ENCODE data around the gene ID1.
"Not testable (repeated sequence)": the region's sequence is repeated elsewhere in the genome, so short reads cannot be mapped to it uniquely, and the experiment has no call there.

The ID1 gene

GRCh38 chr20:31615416-31615815 is 10.3 kb downstream of the ID1 start:
- H3K4me3 ChIP-seq: no peak overlapping the region
- TF ChIP-seq CTCF (IDR thresholded peaks at IDR 0.05): no peak
- H3K27ac ChIP-seq: no peak overlapping the region
- DNase-seq (ENCODE audit: low spot score): no peak

- H3K27ac ChIP-seq: no peak overlapping the region
- TF ChIP-seq CTCF (IDR thresholded peaks at IDR 0.05): no peak
- no peak for DNase-seq (ENCODE audit: low spot score)
Observed at GRCh38 chr20:31617432-31618104, 12.5 kb downstream of the ID1 start.

GRCh38 chr20:31620246-31620645 is 15.2 kb downstream of the ID1 start:
- TF ChIP-seq CTCF (IDR thresholded peaks at IDR 0.05): no peak
- DNase-seq (ENCODE audit: low spot score): no peak
- Histone ChIP-seq H3K4me3 (no peak overlapping the region), H3K27ac (no peak overlapping the region)

More at GRCh38 chr20:31617432-31618104, 12.5 kb downstream of the ID1 start:
- H3K4me3 ChIP-seq: no peak overlapping the region

GRCh38 chr20:31623123-31623505 is 18.0 kb downstream of the ID1 start:
- not testable (repeated sequence) for H3K4me3 ChIP-seq; H3K27ac ChIP-seq; DNase-seq (ENCODE audit: low spot score)

- H3K4me3 ChIP-seq; DNase-seq (ENCODE audit: low spot score); H3K27ac ChIP-seq: not testable (repeated sequence)
Observed at GRCh38 chr20:31626534-31626933, 21.4 kb downstream of the ID1 start.

DNA sequence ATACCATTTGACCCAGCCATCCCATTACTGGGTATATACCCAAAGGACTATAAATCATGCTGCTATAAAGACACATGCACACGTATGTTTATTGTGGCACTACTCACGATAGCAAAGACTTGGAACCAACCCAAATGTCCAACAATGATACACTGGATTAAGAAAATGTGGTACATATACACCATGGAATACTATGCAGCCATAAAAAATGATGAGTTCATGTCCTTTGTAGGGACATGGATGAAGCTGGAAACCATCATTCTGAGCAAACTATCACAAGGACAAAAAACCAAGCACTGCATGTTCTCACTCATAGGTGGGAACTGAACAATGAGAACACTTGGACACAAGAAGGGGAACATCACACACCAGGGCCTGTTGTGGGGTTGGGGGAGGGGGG is 23.0 kb downstream of the ID1 start:
- H3K4me3 ChIP-seq; DNase-seq (ENCODE audit: low spot score): not testable (repeated sequence)

GRCh38 chr20:31630187-31630790 is 25.2 kb downstream of the ID1 start:
- Histone ChIP-seq H3K27ac (no peak overlapping the region), H3K4me3 (no peak overlapping the region)
- TF ChIP-seq CTCF (IDR thresholded peaks at IDR 0.05): no peak
- no peak for DNase-seq (ENCODE audit: low spot score)

More for the DNA sequence above, 23.0 kb downstream of the ID1 start:
- not testable (repeated sequence) for H3K27ac ChIP-seq

- no peak for TF ChIP-seq CTCF (IDR thresholded peaks at IDR 0.05)
- no peak overlapping the region for H3K27ac ChIP-seq
Observed at GRCh38 chr20:31632548-31633338, 27.7 kb downstream of the ID1 start.

More at GRCh38 chr20:31632548-31633338, 27.7 kb downstream of the ID1 start:
- DNase-seq (ENCODE audit: low spot score): no peak
- no peak overlapping the region for H3K4me3 ChIP-seq
